GM18502 (cell line): Measurements from ENCODE around the gene DDX59.
"Not testable (repeated sequence)": the region's sequence is repeated elsewhere in the genome, so short reads cannot be mapped to it uniquely, and the experiment has no call there.

Experiments used
- ATAC-seq: cut with Tn5 transposase; IDR thresholded peaks from one replicate; pipeline ENCODE4 v1.9.1; 2021; ENCODE audit warnings: mild to moderate bottlenecking; ENCODE audit not compliant: unreplicated experiment, poor library complexity

The DDX59 gene

DNA sequence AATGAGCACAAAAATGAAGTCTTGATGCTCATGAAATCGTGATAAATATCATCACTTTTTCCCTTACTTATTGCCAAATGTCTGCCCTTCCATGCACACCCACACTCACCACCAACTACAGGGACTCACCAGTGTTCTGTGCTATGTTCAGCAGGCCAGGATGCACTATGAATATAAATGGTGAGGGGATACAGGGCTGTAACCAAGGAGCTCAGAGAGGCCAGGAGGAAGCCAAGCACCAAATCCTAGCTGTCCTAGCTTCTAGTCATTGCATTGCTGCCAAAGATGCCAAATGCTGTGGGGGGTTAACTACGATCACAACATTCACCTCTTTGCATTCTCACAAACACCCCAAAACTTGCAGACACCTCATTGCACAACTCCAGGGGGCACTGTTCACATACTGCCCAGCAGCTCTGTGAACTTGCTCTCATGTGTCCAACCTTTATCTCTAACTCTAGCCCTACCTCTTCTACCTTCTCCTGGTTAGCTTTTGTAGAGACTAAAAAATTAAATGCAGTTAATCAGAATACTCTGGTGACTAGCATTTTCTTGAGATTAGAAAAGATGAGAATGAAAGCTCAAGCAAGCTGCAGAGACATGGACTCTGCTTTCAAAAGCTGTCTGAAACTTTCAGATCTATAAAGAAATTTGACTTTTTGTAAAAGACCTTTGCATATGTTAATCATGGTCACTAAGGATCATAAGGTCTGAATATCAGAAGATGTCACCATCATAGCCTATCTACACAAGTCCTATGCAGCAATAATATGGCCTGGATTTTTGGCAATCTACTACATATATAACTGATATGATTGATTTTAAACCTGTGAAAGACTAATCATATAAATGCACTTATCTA, 35.2 kb downstream of the DDX59 start:
- no peak for ATAC-seq

DNA sequence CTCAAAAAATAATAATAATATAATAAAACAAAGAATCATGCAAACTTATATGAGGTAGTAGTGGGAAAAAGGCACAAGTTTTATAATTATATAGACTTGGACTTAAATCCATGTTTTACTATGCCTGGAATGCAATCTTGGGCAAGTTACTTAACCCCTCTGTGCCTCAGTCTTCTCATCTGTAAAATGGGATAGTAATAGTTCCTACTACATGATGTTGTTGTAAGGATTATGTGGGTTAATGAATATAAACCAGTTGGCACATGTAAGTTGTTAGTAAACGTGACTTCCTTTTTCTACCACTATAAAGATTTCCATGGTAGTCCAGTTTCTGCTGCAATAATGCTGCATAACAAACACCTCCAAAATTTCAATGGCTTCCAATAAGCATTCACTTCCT, 38.3 kb downstream of the DDX59 start:
- ATAC-seq: no peak

DNA sequence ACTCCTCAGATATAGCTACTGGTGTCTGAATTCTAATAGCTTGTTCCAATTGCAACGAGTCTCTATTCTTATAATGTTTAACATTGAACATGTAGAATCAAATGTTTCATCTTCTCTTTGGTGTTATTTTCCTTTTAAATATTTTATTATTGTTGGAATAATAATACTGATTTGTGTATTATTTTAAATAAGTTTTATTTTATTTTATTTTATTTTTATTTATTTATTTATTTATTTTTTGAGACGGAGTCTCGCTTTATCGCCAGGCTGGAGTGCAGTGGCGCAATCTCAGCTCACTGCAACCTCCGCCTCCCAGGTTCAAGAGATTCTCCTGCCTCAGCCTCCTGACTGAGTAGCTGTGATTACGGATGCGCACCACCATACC, 39.2 kb downstream of the DDX59 start:
- not testable (repeated sequence) for ATAC-seq

DNA sequence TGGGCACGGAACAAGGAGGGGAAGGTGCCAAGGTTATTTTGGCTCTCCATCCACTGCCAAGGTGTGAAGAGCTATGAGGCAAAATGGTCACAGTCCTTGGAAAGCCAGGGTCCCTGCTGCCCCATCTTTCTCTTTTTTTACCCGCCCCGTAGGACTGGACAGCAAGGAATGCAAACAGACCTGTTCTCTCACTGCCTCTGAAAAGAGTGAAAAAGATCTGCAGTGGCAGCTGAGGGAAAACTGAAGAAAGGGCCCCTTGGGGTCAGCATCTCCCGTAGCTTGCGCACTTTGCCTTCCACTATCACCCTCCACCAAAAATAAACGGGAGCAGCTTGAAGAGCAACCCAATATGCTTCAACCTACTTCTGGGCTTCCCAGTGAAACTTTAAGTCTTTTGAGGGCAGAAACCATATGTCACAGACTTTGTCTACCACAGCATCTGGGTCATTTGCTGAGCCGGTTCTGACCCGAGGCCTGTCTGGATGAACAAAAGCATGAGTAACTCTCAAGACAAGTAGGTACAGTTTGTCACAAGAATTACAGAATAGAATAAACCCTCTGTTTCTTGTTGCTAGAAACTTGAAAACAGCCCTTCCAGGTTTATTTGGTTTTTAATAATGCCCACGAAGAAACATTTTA, 39.7 kb downstream of the DDX59 start:
- ATAC-seq: no peak

DNA sequence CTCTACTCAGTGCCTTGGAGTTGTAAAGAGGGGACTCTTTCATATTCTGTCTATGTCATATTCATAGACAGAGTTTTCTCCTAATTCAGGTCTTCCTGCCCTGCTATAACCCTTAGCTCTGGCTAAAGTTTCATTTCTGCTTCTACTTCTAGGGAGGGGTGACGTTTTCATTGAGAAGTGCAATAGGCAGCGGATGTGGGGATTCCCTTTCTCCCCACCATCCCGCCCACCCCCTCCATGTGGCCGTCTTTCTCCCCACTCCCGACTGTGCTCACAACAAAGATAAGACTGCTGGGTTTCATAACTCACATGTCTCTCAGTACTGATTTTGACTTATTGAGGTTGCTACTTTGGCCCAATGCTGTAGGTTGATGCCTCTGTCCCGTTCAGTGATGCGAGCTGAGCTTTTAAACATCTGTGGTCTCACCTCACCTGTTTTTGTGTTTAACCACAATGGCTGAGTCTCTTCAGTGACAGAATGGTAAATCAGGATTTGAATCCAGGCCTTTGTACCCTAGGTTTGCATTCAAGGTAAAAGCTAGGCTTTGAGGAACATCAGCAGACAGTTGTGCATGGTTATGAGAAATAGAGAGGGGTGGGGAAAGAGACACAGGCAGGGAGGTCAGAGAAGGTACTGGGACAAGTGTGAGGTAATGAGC, 41.4 kb downstream of the DDX59 start:
- peak; percentile 76 for ATAC-seq

DNA sequence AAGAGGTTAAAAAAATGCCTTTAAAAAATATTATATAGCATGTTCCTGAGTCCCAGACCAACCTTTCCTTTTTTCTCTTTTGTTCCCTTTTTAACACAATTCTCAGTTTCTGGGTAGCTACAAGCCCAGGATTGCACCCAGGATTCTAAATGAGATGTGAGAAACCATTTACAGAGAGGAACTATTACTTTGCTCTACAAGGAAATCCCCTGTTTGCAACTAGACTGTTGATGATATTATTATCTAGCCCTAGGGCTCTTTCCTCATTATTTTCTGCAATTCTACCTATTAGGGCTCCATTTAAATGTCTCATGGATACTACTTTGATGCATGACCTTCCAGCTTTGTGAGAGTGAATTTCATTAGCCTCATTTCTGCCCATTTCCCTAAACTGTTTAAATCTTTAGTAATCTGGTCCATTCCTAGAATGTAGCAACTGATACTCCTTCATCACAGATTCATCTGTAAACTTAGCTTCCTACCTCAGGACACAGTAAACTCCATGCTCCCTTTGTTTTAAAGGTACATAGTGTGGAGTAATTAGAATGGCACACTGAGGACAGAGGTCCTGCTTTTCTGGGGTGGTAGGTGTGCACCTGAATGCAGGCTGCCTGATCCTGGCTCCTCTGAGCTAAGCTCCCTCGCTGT, 42.0 kb downstream of the DDX59 start:
- ATAC-seq: peak; percentile 20

DNA sequence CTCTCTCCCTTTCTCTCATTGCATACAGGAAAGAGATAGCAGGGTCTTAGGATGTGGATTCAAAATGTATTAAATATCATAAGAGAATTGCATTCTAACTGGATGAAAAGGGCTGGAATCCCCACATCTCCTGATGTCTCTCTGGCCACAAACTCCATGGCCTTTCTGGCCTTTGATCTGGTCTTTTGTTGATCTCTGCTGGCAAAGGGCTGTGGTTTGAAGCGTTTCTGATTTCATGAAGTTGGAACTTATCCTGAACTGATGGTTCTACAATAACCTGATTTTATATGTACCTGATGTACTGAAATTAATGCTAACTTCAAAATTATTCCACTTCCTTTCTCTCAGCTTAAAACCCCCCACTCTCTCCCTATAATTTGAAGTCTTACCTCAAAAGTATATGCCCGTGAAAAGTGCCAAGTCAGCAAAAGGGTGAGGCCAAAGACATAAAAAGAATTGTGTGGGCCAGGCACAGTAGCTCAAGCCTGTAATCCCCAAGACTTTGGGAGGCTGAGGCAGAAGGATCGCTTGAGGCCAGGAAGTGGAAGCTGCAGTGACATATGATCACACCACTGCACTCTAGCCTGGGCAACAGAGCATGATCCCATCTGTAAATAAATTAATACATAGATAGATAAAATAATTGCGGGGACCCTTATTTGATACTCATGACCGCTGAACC, 42.7 kb downstream of the DDX59 start:
- no peak for ATAC-seq

DNA sequence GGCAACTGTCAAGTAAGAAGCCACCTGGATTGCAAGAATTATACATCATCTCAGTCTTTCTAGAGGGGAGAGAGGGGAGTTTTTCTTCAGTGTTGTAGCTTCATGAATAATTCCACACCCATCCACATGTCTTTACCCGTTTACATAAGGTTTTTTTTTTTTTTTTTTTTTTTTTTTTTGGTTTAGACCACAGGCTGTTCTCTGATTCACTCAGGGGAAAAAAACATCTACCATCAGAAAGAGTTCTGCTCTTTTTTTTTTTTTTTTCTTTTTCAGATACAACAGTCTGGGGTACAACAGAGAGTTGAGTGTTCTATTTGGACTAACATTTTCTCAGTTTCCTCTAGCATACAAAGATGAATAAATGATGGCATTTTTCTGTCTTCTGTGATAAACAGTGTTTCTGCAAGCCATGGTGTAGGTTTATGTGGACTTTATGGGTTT, 44.3 kb downstream of the DDX59 start:
- peak; percentile 30 for ATAC-seq

DNA sequence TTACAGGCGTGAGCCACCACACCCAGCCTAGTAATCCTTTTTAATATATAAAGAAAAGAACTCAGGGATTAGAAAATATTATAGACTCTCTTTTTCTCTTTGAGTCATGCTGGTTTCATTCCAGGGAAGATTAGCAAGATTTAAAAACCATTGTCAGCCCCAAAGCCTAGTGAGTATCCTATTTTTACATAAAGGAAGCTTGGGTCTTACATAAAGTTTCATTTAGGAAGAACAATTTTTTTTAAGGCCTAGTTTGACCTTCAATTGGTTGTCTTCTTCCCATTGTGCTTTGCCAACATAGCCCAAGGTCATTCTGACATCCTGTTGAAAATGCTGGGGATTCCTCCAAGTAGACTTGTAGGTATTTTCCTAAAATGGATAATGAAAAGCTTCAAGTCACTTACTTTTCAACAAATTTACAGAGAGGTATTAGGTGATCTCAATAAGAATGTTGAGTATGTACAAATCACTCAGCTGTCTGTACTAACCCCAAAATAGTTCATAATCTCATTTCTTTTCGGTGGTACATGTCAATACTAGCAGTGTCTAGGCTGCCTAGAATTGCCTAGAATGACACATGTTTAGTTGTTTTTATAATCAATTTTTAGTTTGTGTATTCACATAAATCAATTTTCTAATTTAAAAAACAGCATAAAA, 44.9 kb downstream of the DDX59 start:
- no peak for ATAC-seq

DNA sequence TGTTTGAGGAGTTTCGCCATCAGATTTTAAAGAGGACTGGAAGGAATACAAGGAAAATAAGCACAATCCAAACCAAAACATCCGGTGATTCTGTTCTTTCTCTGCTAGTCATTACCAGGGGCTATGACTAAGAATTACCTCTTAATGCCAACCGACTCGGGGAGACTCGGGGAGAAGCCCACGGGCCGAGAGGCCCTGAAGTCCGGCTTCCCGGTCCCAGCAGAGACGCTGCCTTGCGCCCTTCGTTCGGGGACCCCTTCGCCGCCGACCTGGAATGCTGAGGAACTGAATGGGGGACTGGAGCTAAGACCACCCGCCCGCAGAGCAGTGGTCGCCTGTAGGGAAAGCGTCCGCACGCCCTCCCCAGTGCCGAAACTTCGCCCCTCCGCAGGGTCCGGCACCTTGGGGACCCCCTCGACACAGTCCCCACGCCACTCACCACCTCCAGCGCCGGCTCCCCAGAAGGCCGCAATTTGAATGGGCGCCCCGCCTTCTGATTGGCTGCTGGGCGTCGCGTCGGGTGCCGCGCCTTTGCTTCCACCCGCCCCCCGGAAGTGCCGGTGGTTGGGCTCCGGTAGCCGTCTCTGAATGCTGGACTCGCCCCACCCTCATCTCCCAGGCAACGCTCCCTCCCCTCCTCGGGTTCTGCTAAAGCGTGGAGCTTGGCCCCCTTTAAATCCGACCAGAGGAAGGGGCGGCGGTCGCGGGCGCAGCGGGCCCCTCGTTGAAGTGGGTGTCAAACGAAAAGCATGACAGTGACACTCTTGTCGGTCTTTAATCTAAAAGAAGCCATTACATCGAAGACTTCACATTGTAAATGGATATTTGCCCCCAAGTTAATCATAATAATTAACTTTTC, 49.2 kb downstream of the DDX59 start, which contains the start of gene KIF14:
TSS of gene KIF14 (minus strand) at position 479 of the 859 bp plus-strand sequence. CDS start 2,028 bp downstream, outside the sequence.
- peak; percentile 89 for ATAC-seq

DNA sequence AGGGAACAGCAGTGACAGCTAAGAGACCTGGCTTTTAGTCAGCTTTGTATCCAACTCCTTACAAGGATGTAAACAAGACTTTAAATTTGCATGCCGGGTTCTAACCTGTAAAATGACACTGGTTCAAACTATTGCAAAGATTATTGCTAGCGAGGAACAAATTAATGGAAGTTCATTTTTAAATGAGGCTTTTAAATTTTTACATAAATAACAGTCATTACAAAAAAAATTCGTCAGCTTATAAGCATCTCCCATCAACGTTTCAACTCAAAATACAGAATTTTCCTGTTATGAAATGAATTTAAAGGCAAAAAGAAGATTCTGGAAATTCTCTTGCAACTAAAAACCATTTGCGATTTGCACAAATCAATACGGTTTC, 49.8 kb downstream of the DDX59 start:
- no peak for ATAC-seq

DNA sequence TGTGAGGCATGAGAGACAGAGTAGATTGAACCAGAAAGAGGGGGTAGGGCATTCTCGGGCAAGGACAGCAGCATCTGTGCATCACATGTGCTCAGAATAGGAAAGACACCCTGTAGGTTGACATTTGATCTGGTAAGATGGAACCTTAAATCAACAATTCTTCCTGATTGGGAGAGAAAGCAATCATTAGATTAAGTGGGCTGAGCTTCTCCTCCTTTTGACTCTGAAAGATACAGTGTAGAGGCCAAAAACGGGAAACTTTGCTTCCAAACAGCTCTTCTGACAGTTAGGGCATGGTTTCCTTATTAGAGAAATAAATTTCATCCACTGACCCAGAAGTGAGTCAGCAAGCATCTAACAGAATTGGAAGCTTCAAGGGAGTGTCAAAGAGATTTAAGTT, 58.9 kb downstream of the DDX59 start:
- ATAC-seq: no peak

DNA sequence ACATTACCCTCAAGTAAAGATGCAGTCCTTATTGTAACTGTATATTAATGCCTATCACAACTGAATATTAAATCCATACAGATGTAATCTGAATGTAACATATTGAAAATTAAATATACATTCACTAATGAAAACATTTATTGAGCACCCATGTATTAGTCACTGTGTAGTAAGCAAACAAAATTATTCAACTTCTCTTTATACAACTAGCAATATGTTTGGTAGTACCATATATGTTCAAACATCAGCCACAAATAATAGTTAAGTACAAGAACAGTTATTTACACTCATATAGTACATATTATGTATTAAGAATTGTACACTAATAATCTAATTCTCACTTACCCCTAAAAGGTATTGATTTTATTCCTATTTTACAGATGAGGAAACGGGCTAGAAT, 67.1 kb downstream of the DDX59 start:
- no peak for ATAC-seq
